B cell (primary cell): ENCODE data around the gene FAM24B.

Source experiments
- EZH2 ChIP-seq: IDR thresholded peaks from 2 replicates; pipeline ENCODE4 v1.6.1; 2012; ENCODE audit warnings: borderline replicate concordance, low read depth, mild to moderate bottlenecking, moderate library complexity, low read length; ENCODE audit not compliant: insufficient read depth, poor library complexity, severe bottlenecking
- TF ChIP-seq, protein P1 (sequence below): fragments of 200-600 bp; IDR thresholded peaks from one replicate; pipeline ENCODE4 v1.8.0; 2022; ENCODE audit warnings: antibody characterized with exemption, mild to moderate bottlenecking

GRCh38 chr10:122828716-122829255 is 50.6 kb downstream of the FAM24B start:
- TF ChIP-seq, protein P1, sequence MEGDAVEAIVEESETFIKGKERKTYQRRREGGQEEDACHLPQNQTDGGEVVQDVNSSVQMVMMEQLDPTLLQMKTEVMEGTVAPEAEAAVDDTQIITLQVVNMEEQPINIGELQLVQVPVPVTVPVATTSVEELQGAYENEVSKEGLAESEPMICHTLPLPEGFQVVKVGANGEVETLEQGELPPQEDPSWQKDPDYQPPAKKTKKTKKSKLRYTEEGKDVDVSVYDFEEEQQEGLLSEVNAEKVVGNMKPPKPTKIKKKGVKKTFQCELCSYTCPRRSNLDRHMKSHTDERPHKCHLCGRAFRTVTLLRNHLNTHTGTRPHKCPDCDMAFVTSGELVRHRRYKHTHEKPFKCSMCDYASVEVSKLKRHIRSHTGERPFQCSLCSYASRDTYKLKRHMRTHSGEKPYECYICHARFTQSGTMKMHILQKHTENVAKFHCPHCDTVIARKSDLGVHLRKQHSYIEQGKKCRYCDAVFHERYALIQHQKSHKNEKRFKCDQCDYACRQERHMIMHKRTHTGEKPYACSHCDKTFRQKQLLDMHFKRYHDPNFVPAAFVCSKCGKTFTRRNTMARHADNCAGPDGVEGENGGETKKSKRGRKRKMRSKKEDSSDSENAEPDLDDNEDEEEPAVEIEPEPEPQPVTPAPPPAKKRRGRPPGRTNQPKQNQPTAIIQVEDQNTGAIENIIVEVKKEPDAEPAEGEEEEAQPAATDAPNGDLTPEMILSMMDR: no peak
- no peak for TF ChIP-seq EZH2
